Mesothelial cell of epicardium (in vitro differentiated cells): ENCODE results near the gene ZNF618. TPM values are rescaled to one million over a fixed set of nuclear protein-coding genes. Genes with fewer than 3 reads are reported as not detected.
"Not testable (repeated sequence)": the region's sequence is repeated elsewhere in the genome, so short reads cannot be mapped to it uniquely, and the experiment has no call there.

Experiments used
- DNase-seq, 2 experiments: peaks; one replicate each; pipeline ENCODE4 v3.0.0; 2021; ENCODE audit warnings: low spot score in 2 of 2; ENCODE audit not compliant: unreplicated experiment in 2 of 2
- H3K27ac Mint-ChIP-seq: 2 replicates; pipeline ENCODE4 v1.8.0; 2021; ENCODE audit warnings: mixed read lengths
- H3K27me3 Mint-ChIP-seq: 2 replicates; pipeline ENCODE4 v1.8.0; 2021; ENCODE audit warnings: low read depth, mixed read lengths
- H3K36me3 Mint-ChIP-seq: 2 replicates; pipeline ENCODE4 v1.8.0; 2021; ENCODE audit warnings: mixed read lengths
- H3K4me1 Mint-ChIP-seq: 2 replicates; pipeline ENCODE4 v1.8.0; 2021; ENCODE audit warnings: mixed read lengths
- H3K4me3 Mint-ChIP-seq: 2 replicates; pipeline ENCODE4 v1.8.0; 2021; ENCODE audit warnings: mild to moderate bottlenecking, moderate library complexity, mixed read lengths
- H3K9me3 Mint-ChIP-seq: 2 replicates; pipeline ENCODE4 v1.8.0; 2021; ENCODE audit warnings: mixed read lengths
- total RNA-seq: library from RNA; stranded (reverse); gene quantifications from 3 replicates; pipeline ENCODE4 v1.2.1, GENCODE V29; 2021
- TF ChIP-seq, protein P1 (sequence below): fragments of 200-600 bp; sonication (generic); IDR thresholded peaks from one replicate; pipeline ENCODE4 v1.5.0; 2021; ENCODE audit warnings: antibody characterized with exemption; ENCODE audit not compliant: unreplicated experiment

Gene ZNF618
- total RNA-seq, 1 donor from 2014 or later: 78.9 TPM

DNA sequence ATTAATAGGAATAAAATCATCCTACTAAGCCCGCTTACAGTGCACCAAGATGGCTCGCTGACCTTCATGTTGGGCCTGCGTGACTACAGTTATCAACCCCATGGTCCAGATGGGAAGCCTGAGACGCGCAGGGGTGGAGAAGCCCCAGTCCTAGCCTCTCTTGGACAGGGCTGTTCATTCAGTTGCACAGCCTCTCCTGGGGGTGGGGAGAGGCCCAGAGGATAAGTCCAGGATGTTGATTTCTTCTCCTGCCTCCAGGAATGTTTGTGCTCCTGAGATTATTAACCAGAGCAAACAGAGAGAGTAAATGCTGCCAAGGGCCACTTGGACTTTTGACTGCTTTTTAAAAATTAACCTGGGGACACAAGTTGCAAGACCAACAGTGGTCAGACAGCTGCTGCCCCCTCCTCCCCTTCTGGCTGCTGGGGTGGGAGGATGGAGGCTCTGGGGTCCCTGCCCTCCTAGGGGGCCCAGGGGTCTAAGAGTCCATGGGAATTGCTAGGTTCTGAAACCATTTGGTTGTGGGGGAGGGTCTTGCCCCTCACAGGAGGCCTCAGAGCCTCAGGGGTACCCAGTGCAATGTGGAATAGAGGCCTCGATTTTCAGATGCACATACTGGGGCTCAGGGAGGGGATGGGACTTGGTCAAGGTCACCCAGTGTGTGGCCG lies 204.8 kb downstream of the ZNF618 start:
- Mint-ChIP-seq H3K4me3 (no peak overlapping the region), H3K27me3 (peaks cover 16% of the 10 kb centered on the region), H3K27ac (no peak overlapping the region), H3K36me3 (no peaks in the 10 kb centered on the region), H3K9me3 (no peaks in the 10 kb centered on the region), H3K4me1 (no peaks in the 10 kb centered on the region)
- DNase-seq: no peak
- TF ChIP-seq, protein P1, sequence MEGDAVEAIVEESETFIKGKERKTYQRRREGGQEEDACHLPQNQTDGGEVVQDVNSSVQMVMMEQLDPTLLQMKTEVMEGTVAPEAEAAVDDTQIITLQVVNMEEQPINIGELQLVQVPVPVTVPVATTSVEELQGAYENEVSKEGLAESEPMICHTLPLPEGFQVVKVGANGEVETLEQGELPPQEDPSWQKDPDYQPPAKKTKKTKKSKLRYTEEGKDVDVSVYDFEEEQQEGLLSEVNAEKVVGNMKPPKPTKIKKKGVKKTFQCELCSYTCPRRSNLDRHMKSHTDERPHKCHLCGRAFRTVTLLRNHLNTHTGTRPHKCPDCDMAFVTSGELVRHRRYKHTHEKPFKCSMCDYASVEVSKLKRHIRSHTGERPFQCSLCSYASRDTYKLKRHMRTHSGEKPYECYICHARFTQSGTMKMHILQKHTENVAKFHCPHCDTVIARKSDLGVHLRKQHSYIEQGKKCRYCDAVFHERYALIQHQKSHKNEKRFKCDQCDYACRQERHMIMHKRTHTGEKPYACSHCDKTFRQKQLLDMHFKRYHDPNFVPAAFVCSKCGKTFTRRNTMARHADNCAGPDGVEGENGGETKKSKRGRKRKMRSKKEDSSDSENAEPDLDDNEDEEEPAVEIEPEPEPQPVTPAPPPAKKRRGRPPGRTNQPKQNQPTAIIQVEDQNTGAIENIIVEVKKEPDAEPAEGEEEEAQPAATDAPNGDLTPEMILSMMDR: no peak

DNA sequence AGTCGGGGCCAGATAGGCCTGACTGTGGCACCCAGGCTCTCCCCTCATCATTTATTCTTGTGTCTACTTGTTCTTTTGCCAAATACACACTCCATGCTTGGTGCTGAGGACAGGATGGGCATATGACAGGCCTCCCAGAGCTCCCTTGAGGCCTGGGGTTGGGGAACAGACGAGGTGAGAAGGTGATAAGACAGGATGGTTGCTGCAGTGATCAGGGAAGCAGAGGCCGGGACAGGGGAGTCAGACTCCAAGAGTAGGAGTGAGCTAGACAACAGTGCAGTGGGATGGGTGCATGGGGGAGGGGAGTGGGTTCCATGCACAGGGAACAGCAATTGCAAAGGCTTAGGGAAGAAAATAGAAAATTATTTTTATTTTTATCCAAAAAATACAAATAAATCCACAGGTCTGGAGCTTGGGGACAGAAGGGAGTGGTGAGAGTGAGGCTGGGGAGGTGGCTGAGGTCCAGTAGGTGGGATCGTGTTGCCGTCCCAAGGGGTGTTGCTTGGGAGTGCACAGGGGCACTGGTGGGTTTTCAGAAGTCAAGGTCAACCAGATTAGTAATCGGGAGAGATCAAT lies 205.4 kb downstream of the ZNF618 start:
- Mint-ChIP-seq H3K27me3 (peaks cover 11% of the 10 kb centered on the region), H3K9me3 (no peaks in the 10 kb centered on the region), H3K36me3 (no peaks in the 10 kb centered on the region), H3K4me3 (no peak overlapping the region), H3K27ac (no peak overlapping the region), H3K4me1 (no peaks in the 10 kb centered on the region)
- TF ChIP-seq, protein P1: no peak
- peak in 1 of 2 experiments; percentile 16 for DNase-seq

DNA sequence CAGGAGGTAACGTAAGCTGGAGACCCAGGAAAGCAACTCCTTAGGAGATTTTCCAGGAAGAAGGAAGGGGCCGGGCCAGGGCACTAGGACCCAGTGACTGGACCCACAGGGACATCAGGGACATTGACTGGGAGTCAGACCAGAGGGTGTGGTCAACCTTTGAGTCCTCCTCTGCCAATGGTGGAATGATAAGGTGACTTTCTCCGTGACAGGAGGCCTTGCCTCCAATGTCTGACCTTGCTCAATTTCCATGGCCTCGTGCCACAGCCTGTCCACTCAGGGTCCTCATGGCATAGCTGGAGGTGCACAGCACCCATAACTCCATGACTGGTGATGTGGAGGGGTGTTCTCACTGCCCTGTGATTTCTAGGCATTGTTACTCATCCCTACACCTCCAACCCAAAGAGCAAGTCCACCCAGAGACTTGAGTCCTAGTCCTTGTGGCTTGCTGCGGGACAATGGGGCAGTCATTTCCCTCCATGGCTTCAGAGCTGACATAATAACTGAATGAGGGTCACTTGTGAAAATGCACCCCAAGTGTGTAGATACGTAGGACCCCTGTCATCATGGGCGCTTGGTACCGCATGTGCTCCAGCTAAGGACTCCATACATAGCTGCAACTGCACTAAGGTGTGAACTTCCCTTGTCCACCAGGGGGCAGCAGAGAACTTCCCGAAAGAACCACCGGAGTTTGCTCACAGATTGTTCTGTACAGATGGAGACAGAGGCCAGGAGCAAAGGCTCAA lies 206.1 kb downstream of the ZNF618 start:
- Mint-ChIP-seq H3K9me3 (no peaks in the 10 kb centered on the region), H3K27ac (no peak overlapping the region), H3K4me1 (no peaks in the 10 kb centered on the region), H3K27me3 (peaks cover 10% of the 10 kb centered on the region), H3K36me3 (no peaks in the 10 kb centered on the region), H3K4me3 (no peak overlapping the region)
- peak; percentile 78 to 92 for DNase-seq
- TF ChIP-seq, protein P1: peak; percentile 99

DNA sequence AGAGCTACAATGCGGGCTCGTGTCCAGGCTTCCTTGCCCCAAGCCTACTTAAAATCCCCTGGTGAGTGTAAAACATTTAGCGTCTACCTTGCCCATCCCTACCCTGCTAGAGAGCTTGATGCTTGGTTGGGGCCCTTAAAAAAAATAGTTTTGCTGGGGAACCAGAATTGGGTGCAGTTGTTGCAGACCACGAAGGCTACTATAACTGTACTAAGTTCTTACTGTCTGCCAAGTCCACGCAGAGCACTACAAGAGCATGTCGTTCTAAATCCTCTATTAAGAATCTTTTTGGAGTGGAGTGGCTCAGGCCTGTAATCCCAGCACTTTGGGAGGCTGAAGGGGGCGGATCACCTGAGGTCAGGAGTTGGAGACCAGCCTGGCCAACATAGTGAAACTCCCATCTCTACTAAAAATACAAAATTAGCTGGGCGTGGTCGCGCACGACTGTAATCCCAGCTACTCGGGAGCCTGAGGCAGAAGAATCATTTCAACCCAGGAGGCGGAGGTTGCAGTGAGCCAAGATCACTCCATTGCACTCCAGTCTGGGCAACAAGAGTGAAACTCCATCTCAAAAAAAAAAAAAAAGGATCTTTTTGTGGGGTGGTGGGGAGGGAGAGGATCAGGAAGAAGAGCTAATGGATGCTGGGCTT lies 206.8 kb downstream of the ZNF618 start:
- H3K27ac Mint-ChIP-seq, H3K36me3 Mint-ChIP-seq, H3K4me1 Mint-ChIP-seq, H3K9me3 Mint-ChIP-seq, DNase-seq, H3K4me3 Mint-ChIP-seq, H3K27me3 Mint-ChIP-seq: not testable (repeated sequence)
- TF ChIP-seq, protein P1: peak; percentile 66

DNA sequence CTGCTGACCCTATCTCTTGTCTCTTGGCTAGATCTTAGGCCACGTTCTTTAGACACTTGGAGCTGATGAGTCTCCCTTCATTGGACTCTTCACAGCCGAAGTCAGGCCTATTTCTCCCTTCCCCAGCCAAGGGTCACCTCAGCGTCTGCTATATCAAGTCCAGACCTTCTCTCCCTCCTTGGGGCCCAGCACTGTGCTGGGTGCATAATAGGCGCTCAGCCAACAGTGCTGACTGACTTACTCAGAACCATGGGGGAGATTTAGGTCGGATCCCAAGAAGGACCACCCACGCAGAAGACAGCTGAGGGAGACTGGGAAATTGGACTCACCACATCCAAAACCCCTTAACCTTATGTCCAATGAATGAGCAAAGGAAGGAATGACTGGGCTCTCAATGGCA lies 207.6 kb downstream of the ZNF618 start:
- H3K9me3 Mint-ChIP-seq: no peaks in the 10 kb centered on the region
- DNase-seq: peak in 1 of 2 experiments; percentile 33
- H3K36me3 Mint-ChIP-seq: no peaks in the 10 kb centered on the region
- peaks cover 12% of the 10 kb centered on the region for H3K27me3 Mint-ChIP-seq
- TF ChIP-seq, protein P1: no peak
- no peaks in the 10 kb centered on the region for H3K4me1 Mint-ChIP-seq
- no peak overlapping the region for H3K27ac Mint-ChIP-seq
- no peak overlapping the region for H3K4me3 Mint-ChIP-seq
